ENCODE results near the gene HOMER2. TPM values are rescaled to one million over a fixed set of nuclear protein-coding genes. Genes with fewer than 3 reads are reported as not detected.
A peak's percentile ranks its signal among the peaks of the same experiment; 100 is the strongest.

HOMER2 gene
- total and polyA plus RNA-seq, 9 of the 15 experiments (the other 6 are each of a cell fraction or from before 2014, with no cell fraction given), result 0.13 to 0.47 (median 0.29) TPM; not detected in 1

GRCh38 chr15:82809308-82810060, 143.0 kb downstream of the HOMER2 start, which contains the start of gene WHAMM (continued):
- TF ChIP-seq MTA1 (IDR thresholded peaks at IDR 0.05; ENCODE audit: borderline replicate concordance) (no peak), FUS (optimal IDR thresholded peaks at IDR 0.05; ENCODE audit: low read depth, low read length) (peak; percentile 15), NRF1 (conservative IDR thresholded peaks at IDR 0.05 in 1 of 2, IDR thresholded peaks at IDR 0.05 in 1 of 2) (peak; percentile 69 to 76), CREM (IDR thresholded peaks at IDR 0.05; ENCODE audit: low read depth) (peak; percentile 69), HDAC1 (IDR thresholded peaks at IDR 0.05) (peak in 1 of 2 experiments; percentile 78; a peak in 2 of 4 replicates), TFE3 (CRISPR knock-in tag; IDR thresholded peaks at IDR 0.05) (peak; percentile 66), CHAMP1 (IDR thresholded peaks at IDR 0.05) (peak; percentile 61), JUND (IDR thresholded peaks at IDR 0.05; ENCODE audit: borderline replicate concordance, low read depth, low read length) (peak; percentile 43; the same call in 1 of the 2 replicates), JUND (tag; IDR thresholded peaks at IDR 0.05; ENCODE audit: borderline replicate concordance, low read depth, low read length) (peak; percentile 27; the same call in 1 of the 3 replicates), POLR2AphosphoS2 (IDR thresholded peaks at IDR 0.05; ENCODE audit: low read length) (no peak), CXXC5 (CRISPR knock-in tag; IDR thresholded peaks at IDR 0.05) (peak; percentile 70), KDM4B (IDR thresholded peaks at IDR 0.05; ENCODE audit: borderline replicate concordance in 2 of 2, low read depth in 1 of 2) (no peak), RBM39 (optimal IDR thresholded peaks at IDR 0.05; ENCODE audit: low read depth, low read length) (no peak), CTCFL (IDR thresholded peaks at IDR 0.05; ENCODE audit: borderline replicate concordance, insufficient read depth, low read depth, low read length, poor library complexity, severe bottlenecking) (peak; percentile 42)

All from K562 (cell line).